ES-I3 (cell line): ENCODE measurements around the gene UPK3A.
A peak's percentile ranks its signal among the peaks of the same experiment; 100 is the strongest.

ENCODE experiments used
- H3K36me3 ChIP-seq: 2 replicates; pipeline ENCODE4 v1.6.1; 2013; ENCODE audit warnings: mild to moderate bottlenecking, low read length, control low read depth, moderate library complexity; ENCODE audit not compliant: insufficient read depth
- H3K4me1 ChIP-seq: 2 replicates; pipeline ENCODE4 v1.6.1; 2013; ENCODE audit warnings: mild to moderate bottlenecking, control low read depth, low read length; ENCODE audit not compliant: insufficient read depth
- H3K9ac ChIP-seq: 2 replicates; pipeline ENCODE4 v1.6.1; 2013; ENCODE audit warnings: low read depth, mild to moderate bottlenecking, low read length, moderate library complexity
- H3K9me3 ChIP-seq: 2 replicates; pipeline ENCODE4 v1.6.1; 2013; ENCODE audit warnings: mild to moderate bottlenecking, low read length, moderate library complexity; ENCODE audit not compliant: control insufficient read depth, insufficient read depth

UPK3A gene

GRCh38 chr22:45303181-45303580 lies 18.4 kb downstream of the UPK3A start:
- Histone ChIP-seq H3K9ac (no peak overlapping the region), H3K4me1 (peaks cover 5% of the 10 kb centered on the region; the same call in 1 of the 2 replicates), H3K36me3 (no peaks in the 10 kb centered on the region), H3K9me3 (no peaks in the 10 kb centered on the region)

GRCh38 chr22:45304971-45305370 lies 20.2 kb downstream of the UPK3A start:
- H3K36me3 ChIP-seq = no peaks in the 10 kb centered on the region
- H3K9me3 ChIP-seq = no peaks in the 10 kb centered on the region
- H3K4me1 ChIP-seq = no peaks in the 10 kb centered on the region
- no peak overlapping the region for H3K9ac ChIP-seq

- Histone ChIP-seq H3K36me3 (no peaks in the 10 kb centered on the region), H3K4me1 (no peaks in the 10 kb centered on the region), H3K9me3 (no peaks in the 10 kb centered on the region), H3K9ac (no peak overlapping the region)
Observed at GRCh38 chr22:45305456-45306075, 20.8 kb downstream of the UPK3A start.

GRCh38 chr22:45306139-45306538 lies 21.4 kb downstream of the UPK3A start:
- Histone ChIP-seq H3K9me3 (no peaks in the 10 kb centered on the region), H3K4me1 (no peaks in the 10 kb centered on the region), H3K9ac (no peak overlapping the region), H3K36me3 (no peaks in the 10 kb centered on the region)

- Histone ChIP-seq H3K4me1 (no peaks in the 10 kb centered on the region; the same call in 1 of the 2 replicates), H3K36me3 (no peaks in the 10 kb centered on the region), H3K9ac (peak overlapping the region; percentile 79; the same call in 1 of the 2 replicates), H3K9me3 (no peaks in the 10 kb centered on the region)
Observed at GRCh38 chr22:45308391-45308956, 23.7 kb downstream of the UPK3A start.

GRCh38 chr22:45308957-45309421 lies 24.2 kb downstream of the UPK3A start:
- H3K9ac ChIP-seq = peak overlapping the region; percentile 79
- H3K36me3 ChIP-seq = no peaks in the 10 kb centered on the region
- no peaks in the 10 kb centered on the region; the same call in 1 of the 2 replicates for H3K4me1 ChIP-seq
- H3K9me3 ChIP-seq = no peaks in the 10 kb centered on the region

GRCh38 chr22:45309422-45310227 lies 24.9 kb downstream of the UPK3A start, which contains the start of gene FAM118A:
Gene FAM118A, plus strand, starts transcription at chr22:45309934. Its CDS starts 12,446 bp downstream, at chr22:45322380.
- Histone ChIP-seq H3K9ac (peak within 1 kb of the TSS; percentile 79), H3K36me3 (no peaks in the 10 kb centered on the region), H3K9me3 (no peaks in the 10 kb centered on the region), H3K4me1 (no peaks in the 10 kb centered on the region; the same call in 1 of the 2 replicates)

- Histone ChIP-seq H3K36me3 (no peaks in the 10 kb centered on the region), H3K9me3 (no peaks in the 10 kb centered on the region), H3K4me1 (no peaks in the 10 kb centered on the region; the same call in 1 of the 2 replicates), H3K9ac (peak overlapping the region; percentile 69)
Observed at GRCh38 chr22:45310331-45310976, 25.7 kb downstream of the UPK3A start.

GRCh38 chr22:45310977-45311531 lies 26.3 kb downstream of the UPK3A start:
- H3K4me1 ChIP-seq = no peaks in the 10 kb centered on the region; the same call in 1 of the 2 replicates

GRCh38 chr22:45312415-45312814 lies 27.7 kb downstream of the UPK3A start:
- Histone ChIP-seq H3K36me3 (no peaks in the 10 kb centered on the region), H3K4me1 (no peaks in the 10 kb centered on the region; the same call in 1 of the 2 replicates), H3K9me3 (no peaks in the 10 kb centered on the region), H3K9ac (no peak overlapping the region)

More at GRCh38 chr22:45310977-45311531, 26.3 kb downstream of the UPK3A start:
- Histone ChIP-seq H3K9ac (peak overlapping the region; percentile 69; the same call in 1 of the 2 replicates), H3K9me3 (no peaks in the 10 kb centered on the region), H3K36me3 (no peaks in the 10 kb centered on the region)

GRCh38 chr22:45312856-45313255 lies 28.1 kb downstream of the UPK3A start:
- no peaks in the 10 kb centered on the region for H3K36me3 ChIP-seq
- no peak overlapping the region for H3K9ac ChIP-seq
- H3K9me3 ChIP-seq = no peaks in the 10 kb centered on the region
- peaks cover 2% of the 10 kb centered on the region; the same call in 1 of the 2 replicates for H3K4me1 ChIP-seq

- Histone ChIP-seq H3K4me1 (peaks cover 13% of the 10 kb centered on the region; the same call in 1 of the 2 replicates), H3K9ac (no peak overlapping the region), H3K9me3 (no peaks in the 10 kb centered on the region), H3K36me3 (no peaks in the 10 kb centered on the region)
Observed at GRCh38 chr22:45314054-45314721, 29.4 kb downstream of the UPK3A start.

- Histone ChIP-seq H3K36me3 (no peaks in the 10 kb centered on the region), H3K9me3 (no peaks in the 10 kb centered on the region), H3K4me1 (peaks cover 13% of the 10 kb centered on the region; the same call in 1 of the 2 replicates), H3K9ac (no peak overlapping the region)
Observed at GRCh38 chr22:45314786-45315185, 30.0 kb downstream of the UPK3A start.
